GM21723 (cell line): ENCODE data around the gene ALG13.
"Not testable (repeated sequence)": the region's sequence is repeated elsewhere in the genome, so short reads cannot be mapped to it uniquely, and the experiment has no call there.

Experiments
- ATAC-seq: cut with Tn5 transposase; IDR thresholded peaks from one replicate; pipeline ENCODE4 v1.9.1; 2021; ENCODE audit warnings: mild to moderate bottlenecking, moderate library complexity; ENCODE audit not compliant: unreplicated experiment

ALG13 gene

GRCh38 chrX:111680988-111681779, at the start of gene ALG13:
TSS of gene ALG13 (plus strand) at chrX:111681170. CDS start at chrX:111681219, 49 bp downstream.
- ATAC-seq, result peak; percentile 96

GRCh38 chrX:111634823-111635729, 45.9 kb upstream of the ALG13 start:
- ATAC-seq, result no peak

- ATAC-seq, result no peak
Observed at GRCh38 chrX:111641969-111642368, 39.0 kb upstream of the ALG13 start.

- not testable (repeated sequence) for ATAC-seq
Observed at GRCh38 chrX:111645165-111645564, 35.8 kb upstream of the ALG13 start.

- ATAC-seq, result no peak
Observed at GRCh38 chrX:111645607-111646006, 35.4 kb upstream of the ALG13 start.

GRCh38 chrX:111646515-111646914, 34.5 kb upstream of the ALG13 start:
- no peak for ATAC-seq

GRCh38 chrX:111648802-111649201, 32.2 kb upstream of the ALG13 start:
- no peak for ATAC-seq

- ATAC-seq, result no peak
Observed at GRCh38 chrX:111649638-111650037, 31.3 kb upstream of the ALG13 start.

GRCh38 chrX:111650845-111651244, 30.1 kb upstream of the ALG13 start:
- ATAC-seq, result no peak

GRCh38 chrX:111652719-111653118, 28.3 kb upstream of the ALG13 start:
- no peak for ATAC-seq

- ATAC-seq, result no peak
Observed at GRCh38 chrX:111661241-111661640, 19.7 kb upstream of the ALG13 start.

- ATAC-seq, result no peak
Observed at GRCh38 chrX:111662292-111662691, 18.7 kb upstream of the ALG13 start.

GRCh38 chrX:111671668-111672067, 9.3 kb upstream of the ALG13 start:
- ATAC-seq, result no peak

- ATAC-seq, result peak; percentile 54
Observed at GRCh38 chrX:111687305-111687704, 6.3 kb downstream of the ALG13 start.

- no peak for ATAC-seq
Observed at GRCh38 chrX:111695297-111695880, 14.4 kb downstream of the ALG13 start.

- no peak for ATAC-seq
Observed at GRCh38 chrX:111719426-111720210, 38.6 kb downstream of the ALG13 start.

GRCh38 chrX:111728096-111728495, 47.1 kb downstream of the ALG13 start:
- ATAC-seq, result no peak

- no peak for ATAC-seq
Observed at GRCh38 chrX:111731351-111731750, 50.4 kb downstream of the ALG13 start.

GRCh38 chrX:111736571-111736970, 55.6 kb downstream of the ALG13 start:
- no peak for ATAC-seq

GRCh38 chrX:111742018-111742417, 61.0 kb downstream of the ALG13 start:
- ATAC-seq, result no peak

GRCh38 chrX:111743316-111743715, 62.3 kb downstream of the ALG13 start:
- ATAC-seq, result no peak
